Keratinocyte (primary cell): ENCODE results near the gene SPATA12. TPM values are rescaled to one million over a fixed set of nuclear protein-coding genes. Genes with fewer than 3 reads are reported as not detected.

ENCODE experiments used
- DNase-seq: peaks from one replicate; pipeline ENCODE4 v3.0.0-alpha.2; 2011; ENCODE audit warnings: low read depth, missing footprints, low spot score
- FAIRE-seq: peaks from 2 replicates; lab custom pipeline; 2011; peaks lifted over from hg19 to GRCh38; lab: Jason Lieb, UNC
- H2AFZ ChIP-seq: 2 replicates; pipeline ENCODE4 v1.6.0; 2012; ENCODE audit warnings: low read length, control low read depth, inconsistent platforms; ENCODE audit not compliant: control insufficient read depth
- H3K27ac ChIP-seq: 2 replicates; pipeline ENCODE4 v1.5.1; 2011; ENCODE audit warnings: low read length; ENCODE audit not compliant: control insufficient read depth, insufficient read depth
- H3K27me3 ChIP-seq: 3 replicates; pipeline ENCODE4 v1.6.0; 2011; ENCODE audit warnings: low read length; ENCODE audit not compliant: control insufficient read depth, insufficient read depth; ENCODE audit errors: extremely low read depth
- H3K36me3 ChIP-seq, 2 experiments: 2 replicates in 1 of 2; 3 replicates in 1 of 2; pipeline ENCODE4 v1.5.1; 2011; ENCODE audit warnings: low read length in 2 of 2, mild to moderate bottlenecking in 1 of 2; ENCODE audit not compliant: control insufficient read depth in 2 of 2, insufficient read depth in 2 of 2; ENCODE audit errors: extremely low read depth in 1 of 2
- H3K4me1 ChIP-seq: 3 replicates; pipeline ENCODE4 v1.5.1; 2011; ENCODE audit warnings: low read length; ENCODE audit not compliant: control insufficient read depth, insufficient read depth; ENCODE audit errors: extremely low read depth
- H3K4me2 ChIP-seq: 3 replicates; pipeline ENCODE4 v1.6.0; 2011; ENCODE audit warnings: low read depth, low read length; ENCODE audit not compliant: control insufficient read depth, insufficient read depth; ENCODE audit errors: extremely low read depth
- H3K4me3 ChIP-seq, 3 experiments: fragments of 200-600 bp in 1 of 3; sonication (generic) in 1 of 3; 2 replicates in 2 of 3; 3 replicates in 1 of 3; pipeline ENCODE4 v1.5.1; 2011 to 2016; ENCODE audit warnings: low read length in 3 of 3, mild to moderate bottlenecking in 3 of 3, control low read depth in 2 of 3, inconsistent platforms in 1 of 3, low read depth in 1 of 3, mixed read lengths in 1 of 3, mixed run types in 1 of 3, moderate library complexity in 1 of 3; ENCODE audit not compliant: control insufficient read depth in 2 of 3, insufficient read depth in 2 of 3; ENCODE audit errors: extremely low read depth in 1 of 3
- H3K79me2 ChIP-seq: 2 replicates; pipeline ENCODE4 v1.6.0; 2012; ENCODE audit warnings: low read length; ENCODE audit not compliant: control insufficient read depth, insufficient read depth
- H3K9ac ChIP-seq: 3 replicates; pipeline ENCODE4 v1.6.0; 2011; ENCODE audit warnings: low read length; ENCODE audit not compliant: control insufficient read depth, insufficient read depth; ENCODE audit errors: extremely low read depth
- H3K9me1 ChIP-seq: 3 replicates; pipeline ENCODE4 v1.6.0; 2011; ENCODE audit warnings: low read length; ENCODE audit not compliant: control insufficient read depth, insufficient read depth; ENCODE audit errors: extremely low read depth
- H3K9me3 ChIP-seq: 2 replicates; pipeline ENCODE4 v1.5.1; 2012; ENCODE audit warnings: low read depth, low read length; ENCODE audit not compliant: control insufficient read depth
- H4K20me1 ChIP-seq: 3 replicates; pipeline ENCODE4 v1.6.0; 2011; ENCODE audit warnings: low read length; ENCODE audit not compliant: control insufficient read depth, insufficient read depth; ENCODE audit errors: extremely low read depth
- CTCF ChIP-seq, 3 experiments: IDR thresholded peaks in 1 of 3; conservative IDR thresholded peaks in 1 of 3; optimal IDR thresholded peaks in 1 of 3; 2 replicates in 2 of 3; 3 replicates in 1 of 3; pipeline versions ENCODE3 to v1.5.1; 2011; ENCODE audit warnings: low read length in 3 of 3, mild to moderate bottlenecking in 3 of 3, moderate library complexity in 2 of 3, control low read depth in 1 of 3, inconsistent platforms in 1 of 3; ENCODE audit not compliant: insufficient read depth in 2 of 3; ENCODE audit errors: extremely low read depth in 1 of 3
- EZH2 ChIP-seq: IDR thresholded peaks from one replicate; pipeline ENCODE4 v1.6.1; 2012; ENCODE audit warnings: inconsistent platforms, mild to moderate bottlenecking, low read length, moderate library complexity
- dilution Hi-C: fragments of 300-500 bp; cut with MboI; formaldehyde crosslinking; loops from one replicate; pipeline ENCODE4 v1.7.0; 2020; ENCODE audit warnings: low sequenced_read_pairs; ENCODE audit not compliant: extremely low pct_ligation_motif_present
- polyA plus RNA-seq, 5 experiments: library from polyadenylated mRNA; depleted of rRNA in 3 of 5; stranded (reverse) in 3 of 5; stranded (forward) in 1 of 5; unstranded in 1 of 5; fragments of >200 nt; gene quantifications; 1 replicate in 1 of 5; 2 replicates in 3 of 5; 3 replicates in 1 of 5; pipeline versions ENCODE4 v1.2.1 to v1.2.3, GENCODE V29; 2011 to 2012; ENCODE audit warnings: missing spikeins in 2 of 5, low read depth in 1 of 5, low replicate concordance in 1 of 5

The SPATA12 gene
- polyA plus RNA-seq, 1 donor (not counting 4 experiments of a cell fraction or from before 2014, with no cell fraction given), result 0.08 TPM

- Histone ChIP-seq H3K79me2 (no peaks in the 10 kb centered on the region), H4K20me1 (no peaks in the 10 kb centered on the region), H3K4me3 (no peak overlapping the region), H3K4me1 (no peaks in the 10 kb centered on the region), H3K27me3 (no peaks in the 10 kb centered on the region), H3K27ac (no peak overlapping the region), H2AFZ (no peak overlapping the region), H3K36me3 (no peaks in the 10 kb centered on the region), H3K9ac (no peak overlapping the region), H3K9me3 (no peaks in the 10 kb centered on the region), H3K9me1 (no peaks in the 10 kb centered on the region), H3K4me2 (no peak overlapping the region)
- dilution Hi-C loops, result no loop called here
- no peak for TF ChIP-seq EZH2
- peak in 2 of 3 experiments; percentile 15 to 16 for TF ChIP-seq CTCF (optimal IDR thresholded peaks at IDR 0.05 in 1 of 3, IDR thresholded peaks at IDR 0.05 in 1 of 3, conservative IDR thresholded peaks at IDR 0.05 in 1 of 3; ENCODE audit: extremely low read depth in 1 of 3, insufficient read depth in 2 of 3, low read length in 3 of 3)
- DNase-seq (no peak), FAIRE-seq (no peak)
These were observed 51.7 kb downstream of the SPATA12 start for GRCh38 chr3:57112206-57112605.

- H3K27ac ChIP-seq, result no peak overlapping the region
- dilution Hi-C loops, result no loop called here
- no peaks in the 10 kb centered on the region for H4K20me1 ChIP-seq
- H3K36me3 ChIP-seq, result no peaks in the 10 kb centered on the region
- FAIRE-seq, result no peak
- H3K9ac ChIP-seq, result no peak overlapping the region
- no peaks in the 10 kb centered on the region for H3K27me3 ChIP-seq
- H3K79me2 ChIP-seq, result no peaks in the 10 kb centered on the region
- no peak overlapping the region for H2AFZ ChIP-seq
- no peaks in the 10 kb centered on the region for H3K4me1 ChIP-seq
- H3K4me2 ChIP-seq, result no peak overlapping the region
- no peak for DNase-seq
- TF ChIP-seq EZH2, result no peak
- no peak for TF ChIP-seq CTCF (optimal IDR thresholded peaks at IDR 0.05 in 1 of 3, IDR thresholded peaks at IDR 0.05 in 1 of 3, conservative IDR thresholded peaks at IDR 0.05 in 1 of 3; ENCODE audit: extremely low read depth in 1 of 3, insufficient read depth in 2 of 3, low read length in 3 of 3)
- no peak overlapping the region for H3K4me3 ChIP-seq
- H3K9me1 ChIP-seq, result no peaks in the 10 kb centered on the region
- H3K9me3 ChIP-seq, result no peaks in the 10 kb centered on the region
These were observed 56.0 kb downstream of the SPATA12 start for GRCh38 chr3:57116501-57116900.
